Stomach smooth muscle (tissue), 2 donors: ENCODE measurements around the gene POLG2.

Experiments used
- H3K27ac ChIP-seq: one replicate; pipeline ENCODE4 v1.7.0; 2013; ENCODE audit warnings: mild to moderate bottlenecking, low read length, inconsistent platforms
- H3K27me3 ChIP-seq, 2 donors: one replicate each; pipeline ENCODE4 v1.7.0; 2013; ENCODE audit warnings: low read length in 2 of 2; ENCODE audit not compliant: insufficient read depth in 2 of 2, control insufficient read depth in 1 of 2
- H3K36me3 ChIP-seq, 2 donors: one replicate each; pipeline ENCODE4 v1.7.0; 2013; ENCODE audit warnings: low read length in 2 of 2; ENCODE audit not compliant: control insufficient read depth in 2 of 2, insufficient read depth in 2 of 2
- H3K4me1 ChIP-seq: one replicate; pipeline ENCODE4 v1.7.0; 2013; ENCODE audit warnings: low read length; ENCODE audit not compliant: control insufficient read depth, insufficient read depth
- H3K4me3 ChIP-seq, 2 donors: one replicate each; pipeline ENCODE4 v1.7.0; 2013; ENCODE audit warnings: low read length in 2 of 2
- H3K9ac ChIP-seq, 2 donors: one replicate each; pipeline ENCODE4 v1.7.0; 2013; ENCODE audit warnings: low read length in 2 of 2, mild to moderate bottlenecking in 1 of 2
- H3K9me3 ChIP-seq, 2 donors: one replicate each; pipeline ENCODE4 v1.7.0; 2013; ENCODE audit warnings: low read length in 2 of 2; ENCODE audit not compliant: control insufficient read depth in 2 of 2
- donor health status: healthy.
- donor health status: Pancreatic carcinoma.

Gene POLG2

GRCh38 chr17:64496786-64497564, at the start of gene POLG2:
TSS of gene POLG2 (minus strand) at chr17:64497054. CDS start at chr17:64496968, 86 bp downstream.
- Histone ChIP-seq H3K27me3 (no peaks in the 10 kb centered on the region), H3K9ac (peak within 1 kb of the TSS; percentile 63 to 86), H3K36me3 (peaks cover 32 to 35% of the 10 kb centered on the region in 2 donors), H3K27ac (peak within 1 kb of the TSS; percentile 71), H3K4me3 (peak within 1 kb of the TSS; percentile 88), H3K9me3 (no peaks in the 10 kb centered on the region), H3K4me1 (peaks cover 21% of the 10 kb centered on the region)

GRCh38 chr17:64544742-64545141, 47.9 kb upstream of the POLG2 start:
- no peaks in the 10 kb centered on the region for H3K27me3 ChIP-seq
- H3K4me1 ChIP-seq = no peaks in the 10 kb centered on the region
- H3K36me3 ChIP-seq = peaks cover 25 to 29% of the 10 kb centered on the region in 2 donors
- H3K9me3 ChIP-seq = no peaks in the 10 kb centered on the region
- H3K27ac ChIP-seq = no peak overlapping the region
- no peak overlapping the region for H3K4me3 ChIP-seq
- no peak overlapping the region for H3K9ac ChIP-seq

- Histone ChIP-seq H3K4me1 (no peaks in the 10 kb centered on the region), H3K9ac (no peak overlapping the region), H3K9me3 (no peaks in the 10 kb centered on the region), H3K27ac (no peak overlapping the region), H3K36me3 (peaks cover 30 to 33% of the 10 kb centered on the region in 2 donors), H3K4me3 (no peak overlapping the region), H3K27me3 (no peaks in the 10 kb centered on the region)
Observed at GRCh38 chr17:64540118-64540776, 43.4 kb upstream of the POLG2 start.

- no peak overlapping the region for H3K9ac ChIP-seq
- no peaks in the 10 kb centered on the region for H3K4me1 ChIP-seq
- no peak overlapping the region for H3K4me3 ChIP-seq
- peak overlapping the region; percentile 24 for H3K27ac ChIP-seq
- no peaks in the 10 kb centered on the region for H3K9me3 ChIP-seq
- H3K27me3 ChIP-seq = no peaks in the 10 kb centered on the region
- H3K36me3 ChIP-seq = peaks cover 42 to 43% of the 10 kb centered on the region in 2 donors
Observed at GRCh38 chr17:64538508-64539130, 41.8 kb upstream of the POLG2 start.

- Histone ChIP-seq H3K9ac (no peak overlapping the region), H3K4me3 (no peak overlapping the region), H3K36me3 (peaks cover 54% of the 10 kb centered on the region in 2 donors), H3K9me3 (no peaks in the 10 kb centered on the region), H3K4me1 (no peaks in the 10 kb centered on the region), H3K27ac (peak overlapping the region; percentile 31), H3K27me3 (no peaks in the 10 kb centered on the region)
Observed at GRCh38 chr17:64537488-64537887, 40.6 kb upstream of the POLG2 start.

GRCh38 chr17:64536913-64537312, 40.1 kb upstream of the POLG2 start:
- Histone ChIP-seq H3K9me3 (no peaks in the 10 kb centered on the region), H3K36me3 (peaks cover 58 to 59% of the 10 kb centered on the region in 2 donors), H3K4me1 (no peaks in the 10 kb centered on the region), H3K27me3 (no peaks in the 10 kb centered on the region), H3K9ac (no peak overlapping the region), H3K27ac (no peak overlapping the region), H3K4me3 (no peak overlapping the region)

GRCh38 chr17:64535357-64535756, 38.5 kb upstream of the POLG2 start:
- Histone ChIP-seq H3K36me3 (peaks cover 61 to 63% of the 10 kb centered on the region in 2 donors), H3K9me3 (no peaks in the 10 kb centered on the region), H3K4me1 (no peaks in the 10 kb centered on the region), H3K4me3 (no peak overlapping the region), H3K27me3 (no peaks in the 10 kb centered on the region), H3K9ac (no peak overlapping the region), H3K27ac (no peak overlapping the region)

GRCh38 chr17:64534187-64534586, 37.3 kb upstream of the POLG2 start:
- H3K4me1 ChIP-seq = no peaks in the 10 kb centered on the region
- peaks cover 62 to 65% of the 10 kb centered on the region in 2 donors for H3K36me3 ChIP-seq

GRCh38 chr17:64533784-64534183, 36.9 kb upstream of the POLG2 start:
- Histone ChIP-seq H3K27me3 (no peaks in the 10 kb centered on the region), H3K4me1 (no peaks in the 10 kb centered on the region), H3K9ac (no peak overlapping the region), H3K9me3 (no peaks in the 10 kb centered on the region), H3K4me3 (no peak overlapping the region), H3K36me3 (peaks cover 65 to 69% of the 10 kb centered on the region in 2 donors), H3K27ac (no peak overlapping the region)

More at GRCh38 chr17:64534187-64534586, 37.3 kb upstream of the POLG2 start:
- no peak overlapping the region for H3K9ac ChIP-seq
- H3K4me3 ChIP-seq = no peak overlapping the region
- no peaks in the 10 kb centered on the region for H3K27me3 ChIP-seq
- H3K9me3 ChIP-seq = no peaks in the 10 kb centered on the region
- H3K27ac ChIP-seq = no peak overlapping the region

GRCh38 chr17:64532409-64532808, 35.6 kb upstream of the POLG2 start:
- Histone ChIP-seq H3K9ac (no peak overlapping the region), H3K4me1 (no peaks in the 10 kb centered on the region), H3K36me3 (peaks cover 67 to 74% of the 10 kb centered on the region in 2 donors), H3K27ac (no peak overlapping the region), H3K4me3 (no peak overlapping the region), H3K27me3 (no peaks in the 10 kb centered on the region), H3K9me3 (no peaks in the 10 kb centered on the region)
